Lung (tissue), 12 donors: ENCODE data around the gene EBF3. TPM values are rescaled to one million over a fixed set of nuclear protein-coding genes. Genes with fewer than 3 reads are reported as not detected.

ENCODE experiments used
- ATAC-seq: fragments of 200-7000 bp; cut with Tn5 transposase; one replicate; pipeline ENCODE4 v1.9.1; 2020; ENCODE audit warnings: moderate number of reproducible peaks; ENCODE audit not compliant: insufficient read depth, low FRiP score
- DNase-seq, 3 donors: peaks; one replicate each; pipeline ENCODE4 v3.0.0-alpha.2; 2013 to 2017
- H3K27ac ChIP-seq, 2 donors: one replicate each; pipeline ENCODE4 v1.5.1; 2013; ENCODE audit warnings: mild to moderate bottlenecking in 2 of 2, moderate library complexity in 2 of 2, control low read depth in 1 of 2, inconsistent platforms in 1 of 2, low read depth in 1 of 2, low read length in 1 of 2
- H3K27me3 ChIP-seq, 3 donors: one replicate each; pipeline ENCODE4 v1.5.1; 2013; ENCODE audit warnings: low read length in 2 of 3; ENCODE audit not compliant: control insufficient read depth in 3 of 3, insufficient read depth in 3 of 3
- H3K36me3 ChIP-seq, 4 donors: one replicate each; pipeline ENCODE4 v1.5.1; 2013; ENCODE audit warnings: low read length in 4 of 4, mild to moderate bottlenecking in 1 of 4, moderate library complexity in 1 of 4; ENCODE audit not compliant: control insufficient read depth in 4 of 4, insufficient read depth in 4 of 4
- H3K4me1 ChIP-seq, 5 donors: one replicate each; pipeline ENCODE4 v1.5.1; 2013; ENCODE audit warnings: low read length in 5 of 5, mild to moderate bottlenecking in 2 of 5, moderate library complexity in 1 of 5; ENCODE audit not compliant: control insufficient read depth in 5 of 5, insufficient read depth in 5 of 5
- H3K4me3 ChIP-seq: one replicate; pipeline ENCODE4 v1.5.1; 2013; ENCODE audit warnings: mild to moderate bottlenecking, control low read depth, moderate library complexity
- H3K9ac ChIP-seq, 2 donors: one replicate each; pipeline ENCODE4 v1.5.1; 2013; ENCODE audit warnings: low read length in 2 of 2, control low read depth in 1 of 2; ENCODE audit not compliant: insufficient read depth in 1 of 2
- H3K9me3 ChIP-seq, 4 donors: one replicate each; pipeline ENCODE4 v1.5.1; 2013; ENCODE audit warnings: low read length in 3 of 4, mild to moderate bottlenecking in 1 of 4, moderate library complexity in 1 of 4; ENCODE audit not compliant: control insufficient read depth in 4 of 4, insufficient read depth in 3 of 4
- WGBS, 2 donors: extraction: QIAGEN DNeasy Blood & Tissue Kit; methylation state at CpG; one replicate each; pipeline ENCODE4 v1.1.7; 2013; 5-methylcytosine and 5-hydroxymethylcytosine counted together
- polyA plus RNA-seq, 2 donors: library from polyadenylated mRNA; stranded (reverse); fragments of 200-250 nt; gene quantifications; one replicate each; pipeline ENCODE4 v1.2.1, GENCODE V29; 2013
- total RNA-seq, 2 donors: library from RNA; depleted of rRNA in 1 of 2; stranded (reverse); fragments of >200 nt in 1 of 2; gene quantifications; one replicate each; pipeline ENCODE4 v1.2.1, GENCODE V29; 2014 to 2021
- TF ChIP-seq, protein P1 (sequence below): IDR thresholded peaks from 2 replicates; pipeline ENCODE4 v1.5.1; 2012; ENCODE audit warnings: mild to moderate bottlenecking; ENCODE audit errors: control extremely low read depth, extremely low read depth
- donor health status: control.
- donor health status: control.
- donor health status: Bipolar disorder and iron deficiency.
- donor health status: healthy.
- donor health status: DM: yes; HTN: yes; CAD: no.

EBF3 gene
- total and polyA plus RNA-seq, 4 donors = 0.06 to 1.1 (median 0.08) TPM; not detected in 1

DNA sequence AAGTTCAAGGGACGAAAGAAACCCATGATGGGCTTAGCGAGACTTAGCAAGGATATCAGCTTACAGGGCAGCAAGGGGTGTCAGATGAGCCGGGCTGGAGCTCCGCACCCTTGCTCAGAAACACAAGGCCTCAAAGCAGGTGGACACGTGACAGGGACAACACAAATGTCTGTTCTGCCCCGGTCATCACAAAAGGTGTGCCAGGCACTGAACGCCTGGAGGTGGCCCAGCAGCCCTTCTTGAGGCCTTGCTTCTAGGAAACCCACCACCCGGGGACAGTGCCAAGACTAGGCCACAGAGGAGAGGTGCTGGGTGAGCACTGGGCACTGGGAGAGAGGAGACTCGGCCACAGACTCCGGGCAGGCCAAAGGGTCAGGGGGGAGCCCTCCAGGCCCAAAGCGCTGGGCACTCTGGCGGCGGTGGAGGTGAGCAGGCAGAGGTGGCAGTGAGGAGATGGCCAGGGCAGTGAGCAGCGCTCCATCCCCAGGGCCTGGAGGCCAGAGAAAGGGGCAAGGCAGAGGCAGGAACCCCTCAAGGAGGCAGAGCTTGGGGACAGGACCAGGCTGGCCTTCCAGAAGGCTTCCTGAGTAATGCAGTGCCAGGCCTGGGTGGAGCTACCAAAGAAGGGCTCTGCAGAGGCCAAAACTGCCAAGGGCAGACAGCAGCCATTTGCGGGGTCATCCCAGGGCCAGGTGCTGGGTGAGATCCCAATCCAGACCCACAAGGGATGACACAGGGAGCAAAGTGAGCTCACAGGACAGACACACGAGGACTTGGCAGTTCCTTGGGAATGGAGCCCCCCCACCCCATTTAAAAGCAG lies 22.7 kb downstream of the EBF3 start:
- Histone ChIP-seq H3K9me3 (no peaks in the 10 kb centered on the region), H3K27ac (no peak overlapping the region), H3K9ac (no peak overlapping the region), H3K4me1 (peaks cover 0 to 10% (median 6%) of the 10 kb centered on the region in 5 donors), H3K27me3 (peaks cover 0 to 4% (median 0%) of the 10 kb centered on the region in 3 donors), H3K4me3 (no peak overlapping the region), H3K36me3 (no peaks in the 10 kb centered on the region)
- TF ChIP-seq, protein P1, sequence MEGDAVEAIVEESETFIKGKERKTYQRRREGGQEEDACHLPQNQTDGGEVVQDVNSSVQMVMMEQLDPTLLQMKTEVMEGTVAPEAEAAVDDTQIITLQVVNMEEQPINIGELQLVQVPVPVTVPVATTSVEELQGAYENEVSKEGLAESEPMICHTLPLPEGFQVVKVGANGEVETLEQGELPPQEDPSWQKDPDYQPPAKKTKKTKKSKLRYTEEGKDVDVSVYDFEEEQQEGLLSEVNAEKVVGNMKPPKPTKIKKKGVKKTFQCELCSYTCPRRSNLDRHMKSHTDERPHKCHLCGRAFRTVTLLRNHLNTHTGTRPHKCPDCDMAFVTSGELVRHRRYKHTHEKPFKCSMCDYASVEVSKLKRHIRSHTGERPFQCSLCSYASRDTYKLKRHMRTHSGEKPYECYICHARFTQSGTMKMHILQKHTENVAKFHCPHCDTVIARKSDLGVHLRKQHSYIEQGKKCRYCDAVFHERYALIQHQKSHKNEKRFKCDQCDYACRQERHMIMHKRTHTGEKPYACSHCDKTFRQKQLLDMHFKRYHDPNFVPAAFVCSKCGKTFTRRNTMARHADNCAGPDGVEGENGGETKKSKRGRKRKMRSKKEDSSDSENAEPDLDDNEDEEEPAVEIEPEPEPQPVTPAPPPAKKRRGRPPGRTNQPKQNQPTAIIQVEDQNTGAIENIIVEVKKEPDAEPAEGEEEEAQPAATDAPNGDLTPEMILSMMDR = no peak
- no peak for DNase-seq
- ATAC-seq = no peak
- 87 to 94% methylated on average over 16 of the region's 16 CpGs for WGBS, 2 donors

DNA sequence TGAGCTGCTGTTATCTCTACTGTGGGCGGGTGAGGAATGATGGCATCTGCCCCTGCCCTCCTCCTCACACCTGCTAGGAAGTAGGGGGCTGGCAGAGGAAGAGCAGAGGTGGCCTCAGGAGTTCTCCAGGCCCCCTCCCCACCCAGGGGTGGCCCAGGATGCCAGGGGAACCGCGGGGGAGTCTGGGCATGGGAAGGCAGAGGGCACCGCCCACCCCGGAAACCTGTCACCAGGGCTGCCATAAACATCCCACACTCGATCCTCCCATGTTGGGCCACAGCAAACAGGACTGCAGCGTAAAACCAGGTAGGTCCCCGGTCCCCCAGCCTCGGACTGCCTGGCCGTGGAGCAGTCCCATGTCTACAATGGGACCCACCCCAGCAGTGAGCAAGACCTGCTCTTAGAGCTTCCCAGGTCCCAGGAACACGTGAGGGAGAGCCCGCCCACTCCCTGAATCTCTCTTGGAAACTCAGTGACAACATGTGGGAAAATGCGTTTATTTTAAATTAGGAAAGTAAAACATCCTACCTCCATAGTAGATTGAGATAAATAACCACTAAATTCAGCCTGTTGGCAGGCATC lies 23.4 kb downstream of the EBF3 start:
- no peak overlapping the region for H3K9ac ChIP-seq
- no peaks in the 10 kb centered on the region for H3K36me3 ChIP-seq
- no peak for DNase-seq
- peaks cover 0 to 6% (median 6%) of the 10 kb centered on the region in 5 donors for H3K4me1 ChIP-seq
- no peak overlapping the region for H3K27ac ChIP-seq
- H3K27me3 ChIP-seq = peaks cover 0 to 4% (median 0%) of the 10 kb centered on the region in 3 donors
- 91 to 93% methylated on average over 13 of the region's 13 CpGs for WGBS, 2 donors
- no peaks in the 10 kb centered on the region for H3K9me3 ChIP-seq
- no peak for ATAC-seq
- H3K4me3 ChIP-seq = no peak overlapping the region
- TF ChIP-seq, protein P1 = no peak

DNA sequence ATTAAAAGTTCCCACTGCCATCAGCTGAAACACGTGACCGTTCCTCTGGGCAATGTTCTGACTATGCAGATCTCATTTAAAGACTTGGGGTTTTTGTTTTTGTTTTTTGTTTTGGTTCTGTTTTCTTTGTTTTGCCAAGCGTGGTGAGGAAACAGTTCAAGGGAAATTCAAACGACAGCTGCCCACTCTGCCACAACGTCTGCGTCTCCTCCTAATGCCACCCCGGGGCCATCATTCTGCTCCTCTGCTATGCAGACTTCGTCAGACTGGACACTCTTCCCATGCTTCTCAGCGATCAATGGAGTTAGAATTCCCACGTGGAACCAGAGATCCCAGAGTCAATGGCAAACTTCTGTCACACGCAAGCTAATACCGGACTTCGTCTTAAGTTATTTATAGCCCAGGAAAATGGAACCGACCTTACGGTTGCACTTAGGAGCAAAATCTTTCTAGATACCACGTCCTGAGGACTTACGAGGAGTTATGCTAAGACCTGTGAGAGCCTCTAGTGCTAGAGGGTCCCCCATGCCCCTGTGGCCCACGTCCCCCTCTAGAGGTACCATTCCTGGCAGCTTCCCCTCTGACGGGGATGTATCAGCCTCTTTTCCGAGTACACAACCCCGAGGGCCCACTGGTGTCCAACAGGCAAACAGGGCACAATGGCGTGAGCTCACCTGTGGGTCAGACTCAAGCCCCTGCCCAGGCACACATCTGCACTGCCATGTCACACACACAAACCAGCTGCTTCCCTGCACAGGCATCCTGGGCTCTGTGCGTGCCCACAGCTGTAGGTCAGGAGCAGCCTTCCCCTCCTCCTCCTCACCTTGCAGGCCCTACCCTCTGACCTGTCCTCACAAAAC lies 24.4 kb downstream of the EBF3 start:
- ATAC-seq (no peak), DNase-seq (no peak)
- Histone ChIP-seq H3K9me3 (peaks cover 0 to 2% (median 0%) of the 10 kb centered on the region in 4 donors), H3K27ac (no peak overlapping the region), H3K27me3 (no peaks in the 10 kb centered on the region), H3K36me3 (no peaks in the 10 kb centered on the region), H3K9ac (no peak overlapping the region), H3K4me1 (peaks cover 0 to 6% (median 0%) of the 10 kb centered on the region in 5 donors), H3K4me3 (no peak overlapping the region)
- 82 to 88% methylated on average over 23 of the region's 23 CpGs for WGBS, 2 donors
- TF ChIP-seq, protein P1 = no peak
